ENCODE data around the gene FAM227A. TPM values are rescaled to one million over a fixed set of nuclear protein-coding genes. Genes with fewer than 3 reads are reported as not detected.
A peak's percentile ranks its signal among the peaks of the same experiment; 100 is the strongest.

The FAM227A gene
- total and polyA plus RNA-seq, 2 donors from 2014 or later = 0.80 to 3.4 TPM

DNA sequence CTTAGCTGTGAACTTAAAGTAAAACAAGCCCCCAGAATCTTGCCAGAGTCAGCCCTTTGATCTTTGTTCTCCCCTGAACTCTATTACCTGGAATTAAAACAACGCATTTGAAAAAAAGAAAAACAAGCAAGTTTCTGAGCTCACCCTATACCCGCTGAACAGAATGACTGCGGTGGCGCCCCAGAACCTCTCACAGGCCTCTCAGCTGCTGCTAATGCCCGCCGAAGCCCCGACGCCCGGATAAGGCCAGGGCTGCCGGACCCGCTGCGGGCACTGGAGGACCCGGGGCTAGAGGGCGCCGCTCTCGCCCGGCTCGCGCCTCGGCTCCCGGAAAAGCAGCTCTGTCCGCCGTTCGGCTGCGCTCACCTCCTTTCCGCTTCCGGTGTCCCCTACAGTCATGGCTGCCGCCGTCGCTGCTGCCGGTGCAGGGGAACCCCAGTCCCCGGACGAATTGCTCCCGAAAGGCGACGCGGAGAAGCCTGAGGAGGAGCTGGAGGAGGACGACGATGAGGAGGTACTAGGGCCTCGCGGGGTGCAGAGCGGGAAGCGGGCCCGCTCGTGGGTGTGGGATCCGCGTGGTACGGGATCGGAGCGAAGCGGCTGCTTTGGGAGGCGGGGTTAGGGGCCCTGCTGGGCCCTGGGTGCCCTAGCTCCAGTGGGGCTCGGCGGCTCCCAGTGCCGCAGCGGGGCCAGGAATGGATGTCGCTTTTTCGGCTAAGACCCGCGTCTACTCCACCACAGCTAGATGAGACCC is 25.6 kb upstream of the FAM227A start, which contains the start of gene TOMM22:
Gene TOMM22, plus strand, starts transcription at position 376 of the 754 bp plus-strand sequence. Its CDS starts 22 bp downstream, at position 398.
- Histone ChIP-seq H3K9ac (ENCODE audit: low read length in 3 of 3) (peak within 1 kb of the TSS; percentile 82 to 92 (median 89)), H3K27ac (ENCODE audit: low read depth in 2 of 2, low read length in 2 of 2) (peak within 1 kb of the TSS in 1 of 2 donors; percentile 41), H3K9me3 (ENCODE audit: control insufficient read depth in 2 of 3, insufficient read depth in 1 of 3, low read length in 3 of 3) (no peaks in the 10 kb centered on the region), H3K4me1 (ENCODE audit: control insufficient read depth in 2 of 3, insufficient read depth in 2 of 3, low read depth in 1 of 3, low read length in 3 of 3) (peaks cover 0 to 7% (median 5%) of the 10 kb centered on the region in 3 donors), H3K36me3 (ENCODE audit: control insufficient read depth in 2 of 3, insufficient read depth in 3 of 3, low read length in 3 of 3) (peaks cover 0 to 23% (median 21%) of the 10 kb centered on the region in 3 donors), H3K27me3 (ENCODE audit: control insufficient read depth, insufficient read depth, low read length) (no peaks in the 10 kb centered on the region), H3K4me3 (ENCODE audit: low read length in 3 of 3) (peak within 1 kb of the TSS; percentile 87 to 96 (median 94))
- DNase-seq (peak; percentile 90 to 96 (median 94)), FAIRE-seq (no peak)
- TF ChIP-seq, protein P1, sequence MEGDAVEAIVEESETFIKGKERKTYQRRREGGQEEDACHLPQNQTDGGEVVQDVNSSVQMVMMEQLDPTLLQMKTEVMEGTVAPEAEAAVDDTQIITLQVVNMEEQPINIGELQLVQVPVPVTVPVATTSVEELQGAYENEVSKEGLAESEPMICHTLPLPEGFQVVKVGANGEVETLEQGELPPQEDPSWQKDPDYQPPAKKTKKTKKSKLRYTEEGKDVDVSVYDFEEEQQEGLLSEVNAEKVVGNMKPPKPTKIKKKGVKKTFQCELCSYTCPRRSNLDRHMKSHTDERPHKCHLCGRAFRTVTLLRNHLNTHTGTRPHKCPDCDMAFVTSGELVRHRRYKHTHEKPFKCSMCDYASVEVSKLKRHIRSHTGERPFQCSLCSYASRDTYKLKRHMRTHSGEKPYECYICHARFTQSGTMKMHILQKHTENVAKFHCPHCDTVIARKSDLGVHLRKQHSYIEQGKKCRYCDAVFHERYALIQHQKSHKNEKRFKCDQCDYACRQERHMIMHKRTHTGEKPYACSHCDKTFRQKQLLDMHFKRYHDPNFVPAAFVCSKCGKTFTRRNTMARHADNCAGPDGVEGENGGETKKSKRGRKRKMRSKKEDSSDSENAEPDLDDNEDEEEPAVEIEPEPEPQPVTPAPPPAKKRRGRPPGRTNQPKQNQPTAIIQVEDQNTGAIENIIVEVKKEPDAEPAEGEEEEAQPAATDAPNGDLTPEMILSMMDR (IDR thresholded peaks at IDR 0.05; ENCODE audit: borderline replicate concordance, extremely low read depth, insufficient read depth) = peak; percentile 70
- intact Hi-C loops (cut with DNase I) = no loop called here

DNA sequence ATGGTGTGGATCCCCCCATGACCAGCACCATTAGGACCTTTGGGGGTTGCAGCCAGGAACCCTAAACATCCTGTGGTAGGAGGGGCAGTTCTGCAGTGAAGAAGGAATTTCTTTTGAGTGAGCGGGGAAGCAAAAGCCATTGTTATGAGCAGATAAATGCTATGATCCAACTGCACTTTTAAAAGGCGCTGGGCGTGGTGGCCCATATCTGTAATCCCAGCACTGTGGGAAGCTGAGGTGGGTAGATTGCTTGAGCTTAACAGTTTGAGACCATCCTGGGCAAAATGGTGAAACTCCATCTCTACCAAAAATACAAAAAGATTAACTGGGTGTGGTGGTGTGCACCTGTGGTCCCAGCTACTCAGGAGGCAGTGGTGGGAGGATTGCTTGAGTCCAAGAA is 19.6 kb upstream of the FAM227A start:
- Histone ChIP-seq H3K9ac (ENCODE audit: low read length in 3 of 3) (no peak overlapping the region), H3K27ac (ENCODE audit: low read depth in 2 of 2, low read length in 2 of 2) (no peak overlapping the region), H3K4me3 (ENCODE audit: low read length in 3 of 3) (no peak overlapping the region), H3K27me3 (ENCODE audit: control insufficient read depth, insufficient read depth, low read length) (no peaks in the 10 kb centered on the region), H3K36me3 (ENCODE audit: control insufficient read depth in 2 of 3, insufficient read depth in 3 of 3, low read length in 3 of 3) (peaks cover 3 to 14% (median 5%) of the 10 kb centered on the region in 3 donors), H3K9me3 (ENCODE audit: control insufficient read depth in 2 of 3, insufficient read depth in 1 of 3, low read length in 3 of 3) (no peaks in the 10 kb centered on the region), H3K4me1 (ENCODE audit: control insufficient read depth in 2 of 3, insufficient read depth in 2 of 3, low read depth in 1 of 3, low read length in 3 of 3) (no peaks in the 10 kb centered on the region)
- FAIRE-seq (no peak), DNase-seq (no peak)
- TF ChIP-seq, protein P1 (IDR thresholded peaks at IDR 0.05; ENCODE audit: borderline replicate concordance, extremely low read depth, insufficient read depth) = no peak
- intact Hi-C loops (cut with DNase I) = no loop called here

DNA sequence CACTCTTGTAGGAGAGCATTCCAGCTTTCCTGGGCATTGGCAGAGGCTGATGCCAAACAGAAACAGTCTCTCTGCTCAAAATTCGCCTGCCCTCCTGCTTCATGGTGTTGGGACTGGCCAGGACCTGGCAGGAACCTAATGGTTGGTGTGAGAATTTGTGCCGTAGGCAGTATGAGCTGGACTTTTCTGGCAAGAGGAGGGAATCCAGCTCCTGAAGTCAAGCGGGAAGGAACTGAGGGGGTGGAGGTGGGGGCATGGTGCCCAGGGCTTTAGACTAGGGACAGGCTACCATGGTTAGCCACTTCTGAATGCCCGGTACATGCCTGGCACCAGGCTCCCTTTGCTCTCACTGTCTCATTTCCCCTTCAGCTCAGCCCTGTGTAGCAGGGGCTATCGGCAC is 18.7 kb upstream of the FAM227A start:
- H3K36me3 ChIP-seq (ENCODE audit: control insufficient read depth in 2 of 3, insufficient read depth in 3 of 3, low read length in 3 of 3) = peaks cover 3 to 15% (median 5%) of the 10 kb centered on the region in 3 donors
- DNase-seq (no peak), FAIRE-seq (no peak)
- H3K4me3 ChIP-seq (ENCODE audit: low read length in 3 of 3) = no peak overlapping the region
- intact Hi-C loops (cut with DNase I) = no loop called here
- H3K27ac ChIP-seq (ENCODE audit: low read depth in 2 of 2, low read length in 2 of 2) = no peak overlapping the region
- H3K27me3 ChIP-seq (ENCODE audit: control insufficient read depth, insufficient read depth, low read length) = no peaks in the 10 kb centered on the region
- no peaks in the 10 kb centered on the region for H3K9me3 ChIP-seq (ENCODE audit: control insufficient read depth in 2 of 3, insufficient read depth in 1 of 3, low read length in 3 of 3)
- H3K9ac ChIP-seq (ENCODE audit: low read length in 3 of 3) = no peak overlapping the region
- no peaks in the 10 kb centered on the region for H3K4me1 ChIP-seq (ENCODE audit: control insufficient read depth in 2 of 3, insufficient read depth in 2 of 3, low read depth in 1 of 3, low read length in 3 of 3)
- TF ChIP-seq, protein P1 (IDR thresholded peaks at IDR 0.05; ENCODE audit: borderline replicate concordance, extremely low read depth, insufficient read depth) = no peak

All from kidney (tissue), 14 donors.